Fibroblast of skin of right biceps (primary cell): ENCODE data around the gene ABLIM2.

Experiments used
- DNase-seq: peaks from one replicate; pipeline ENCODE4 v3.0.0-alpha.2; 2013

Gene ABLIM2

DNA sequence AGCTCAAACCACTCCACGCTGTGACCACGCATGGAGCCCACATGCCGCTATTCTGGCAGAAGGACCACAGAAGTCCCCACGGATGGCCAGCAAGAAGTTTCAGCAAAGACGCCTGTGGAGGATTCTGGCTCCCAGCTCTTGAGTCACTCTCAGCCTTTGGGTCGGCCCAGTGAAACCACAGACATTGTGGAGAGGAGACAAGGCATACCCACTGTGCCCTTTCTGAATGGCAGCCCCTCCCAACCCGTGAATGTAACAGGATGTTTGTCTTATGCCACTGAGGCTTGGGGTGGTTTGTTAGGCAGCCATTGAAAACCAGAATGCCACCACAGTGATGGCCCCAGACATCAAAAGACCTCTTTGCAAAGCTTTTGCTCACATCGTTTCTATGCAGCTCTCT, 42.7 kb downstream of the ABLIM2 start:
- no peak for DNase-seq

DNA sequence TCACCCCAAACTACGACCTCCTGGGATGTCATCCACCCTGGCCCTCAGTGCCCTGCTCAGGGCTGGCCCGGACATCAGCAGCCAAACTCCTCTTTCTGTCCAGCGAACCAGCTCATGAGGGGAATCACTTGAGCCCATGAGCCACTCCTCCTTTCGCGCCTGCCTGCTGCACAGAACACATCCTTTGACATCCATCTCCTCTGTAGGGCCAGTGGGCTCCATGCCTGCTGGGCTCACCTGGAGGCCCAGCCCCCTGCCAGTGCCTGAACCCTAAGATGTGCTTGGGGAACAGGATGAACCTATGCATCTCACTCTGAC, 43.5 kb downstream of the ABLIM2 start:
- DNase-seq, result no peak

GRCh38 chr4:8114456-8115202, 44.0 kb downstream of the ABLIM2 start:
- DNase-seq, result no peak

GRCh38 chr4:8113611-8114377, 44.8 kb downstream of the ABLIM2 start:
- DNase-seq, result no peak

- no peak for DNase-seq
Measured at GRCh38 chr4:8112672-8113071, 45.9 kb downstream of the ABLIM2 start.

GRCh38 chr4:8112036-8112576, 46.5 kb downstream of the ABLIM2 start:
- no peak for DNase-seq

- DNase-seq, result peak; percentile 22
Measured at GRCh38 chr4:8110071-8110986, 48.3 kb downstream of the ABLIM2 start.

- no peak for DNase-seq
Measured at GRCh38 chr4:8109406-8110065, 49.1 kb downstream of the ABLIM2 start.

DNA sequence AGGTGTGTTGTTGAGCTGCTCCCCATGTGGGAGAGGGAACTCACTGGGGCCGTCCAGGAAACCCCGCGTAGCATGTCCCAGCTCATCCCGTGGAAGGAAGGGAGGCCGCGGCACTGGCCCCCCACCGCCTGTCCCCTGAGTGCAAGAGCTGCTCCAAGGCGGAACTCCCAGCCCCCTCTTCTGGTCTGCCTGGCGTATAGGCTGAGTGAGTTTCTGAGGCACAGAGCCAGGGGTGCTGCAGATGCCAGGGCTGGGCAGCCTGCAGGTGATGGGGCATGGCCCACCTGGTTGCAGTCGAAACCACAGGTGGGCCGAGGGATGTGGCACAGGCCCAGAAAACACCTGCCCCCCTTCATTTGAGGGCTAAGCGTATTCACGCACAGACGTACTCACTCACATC, 49.6 kb downstream of the ABLIM2 start:
- DNase-seq, result no peak

GRCh38 chr4:8108261-8108660, 50.4 kb downstream of the ABLIM2 start:
- no peak for DNase-seq

DNA sequence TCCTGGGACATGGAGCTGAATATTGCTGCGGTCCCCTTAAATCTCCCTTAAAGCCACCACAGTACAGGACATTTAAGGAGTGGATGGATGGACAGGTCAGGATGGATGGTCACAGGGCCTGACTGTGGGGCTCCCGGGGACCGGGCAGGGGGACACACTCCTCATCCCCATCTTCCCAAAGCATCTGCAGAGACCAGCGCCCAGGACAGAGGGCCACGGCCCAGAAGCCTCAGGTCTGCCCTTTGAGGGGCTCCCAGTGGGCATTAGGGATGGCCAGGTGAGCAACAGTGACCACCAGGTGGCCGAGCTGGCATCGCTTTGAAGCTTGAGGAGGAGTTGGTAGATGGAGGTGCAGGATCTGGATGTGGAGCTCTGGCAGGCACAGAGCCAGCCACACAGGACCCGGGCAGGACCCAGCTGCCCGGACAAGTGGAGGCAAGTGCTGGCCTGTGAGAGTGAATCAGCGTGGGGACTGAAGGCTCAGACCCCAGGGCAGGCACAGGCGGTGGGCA, 51.4 kb downstream of the ABLIM2 start:
- DNase-seq, result no peak

DNA sequence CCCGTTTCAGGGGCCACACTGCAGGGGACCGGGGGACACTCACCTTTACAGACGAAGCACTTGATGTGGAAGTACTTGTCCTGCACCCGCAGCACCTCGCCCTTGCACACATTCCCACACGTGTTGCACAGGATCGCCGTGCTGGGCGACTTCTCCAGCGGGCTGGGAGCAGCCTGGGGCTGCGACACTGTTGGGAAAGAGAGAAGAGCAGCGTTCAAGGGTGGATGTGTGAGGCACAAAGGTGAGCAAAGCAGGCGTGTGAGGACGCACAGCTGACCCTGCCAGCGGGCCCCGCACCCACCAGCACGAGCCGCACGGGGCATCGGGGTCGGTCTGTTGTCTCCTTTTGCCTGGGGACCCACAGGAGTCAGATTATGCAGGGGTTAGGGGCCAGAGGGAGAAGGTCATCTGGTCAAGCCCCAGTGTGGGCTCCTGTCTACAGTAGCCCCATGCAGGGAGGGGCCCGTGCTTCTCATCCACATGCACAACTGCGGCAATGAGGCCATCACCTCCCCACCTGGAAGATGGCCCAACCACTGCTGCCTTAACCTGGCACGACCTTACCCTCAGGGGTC, 52.1 kb downstream of the ABLIM2 start:
- no peak for DNase-seq

DNA sequence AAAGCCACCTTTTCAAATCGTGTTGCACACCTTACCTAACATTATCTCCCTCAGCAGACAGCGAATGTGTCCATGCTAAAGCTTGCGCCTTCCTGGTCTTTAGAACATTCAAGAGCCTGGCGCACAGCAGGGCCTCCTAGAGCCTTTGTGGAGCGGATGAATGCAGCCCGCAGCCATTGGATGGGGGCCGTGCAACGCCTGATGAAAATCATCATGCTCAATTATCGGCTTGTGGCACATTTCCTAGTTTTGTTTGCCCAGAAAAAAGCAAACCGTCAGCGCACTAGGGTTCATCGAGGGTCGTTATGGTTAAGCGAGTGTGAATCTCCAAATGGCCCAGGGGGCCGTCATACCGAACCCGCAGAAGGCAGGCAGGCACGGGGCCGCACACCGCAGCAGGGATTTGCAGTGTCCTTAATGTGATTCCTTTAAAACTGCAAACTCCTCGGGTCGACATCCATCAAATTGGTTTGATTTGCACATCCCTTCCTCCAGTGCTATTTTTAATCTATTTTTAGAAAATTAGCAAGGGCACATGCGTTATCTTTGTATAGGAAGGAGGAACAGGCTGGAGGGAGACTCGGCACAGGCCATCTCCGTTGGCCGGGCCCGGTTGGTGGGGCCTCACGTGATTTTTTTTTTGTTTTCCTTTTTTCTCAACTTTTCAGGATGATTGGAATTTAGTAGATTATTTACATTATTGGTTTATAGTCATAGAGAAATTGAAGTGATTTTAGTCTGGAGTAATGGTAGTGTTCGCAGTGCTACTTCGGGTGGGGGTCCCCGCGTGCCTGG, 53.1 kb downstream of the ABLIM2 start:
- no peak for DNase-seq

DNA sequence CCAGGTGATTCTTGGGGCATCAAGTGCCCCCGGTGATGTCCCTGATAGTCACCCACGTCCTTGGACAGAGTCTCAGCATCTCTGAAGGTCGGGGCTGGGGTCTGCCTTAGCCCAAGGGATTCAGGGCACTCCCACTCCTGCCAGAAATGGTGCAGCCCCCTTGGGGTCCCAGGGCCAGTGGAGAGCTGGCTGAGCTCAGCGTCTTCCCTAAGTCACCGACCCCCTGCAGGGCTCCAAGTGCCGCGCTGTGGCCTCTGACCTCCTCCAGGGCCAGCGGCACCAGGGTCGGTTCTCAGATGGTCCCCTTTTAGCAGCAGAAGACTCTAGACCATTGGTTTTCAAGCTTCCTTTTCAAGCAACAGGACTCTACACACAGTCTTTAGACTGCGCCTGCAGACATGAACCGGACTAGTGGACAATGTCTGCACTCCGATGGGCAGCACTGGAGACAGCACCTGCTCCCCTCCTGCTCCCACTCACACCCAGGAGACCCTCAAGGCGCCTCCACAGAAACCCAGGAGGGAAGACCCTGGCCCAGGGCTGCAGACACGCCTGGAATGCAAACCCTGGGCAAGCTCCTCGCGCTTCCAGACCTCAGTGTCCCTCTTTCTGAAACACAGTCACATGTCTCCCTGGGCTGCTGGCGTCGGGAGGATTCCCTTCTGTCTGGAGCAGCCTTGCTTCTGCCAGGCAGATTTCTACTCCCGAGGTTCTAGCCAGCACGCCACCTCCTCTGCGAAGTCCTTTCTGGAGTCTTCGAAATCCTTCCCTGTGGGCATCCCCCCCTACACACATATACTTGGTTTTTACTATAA, 53.9 kb downstream of the ABLIM2 start:
- DNase-seq, result no peak

GRCh38 chr4:8103421-8104390, 54.9 kb downstream of the ABLIM2 start:
- DNase-seq, result no peak

DNA sequence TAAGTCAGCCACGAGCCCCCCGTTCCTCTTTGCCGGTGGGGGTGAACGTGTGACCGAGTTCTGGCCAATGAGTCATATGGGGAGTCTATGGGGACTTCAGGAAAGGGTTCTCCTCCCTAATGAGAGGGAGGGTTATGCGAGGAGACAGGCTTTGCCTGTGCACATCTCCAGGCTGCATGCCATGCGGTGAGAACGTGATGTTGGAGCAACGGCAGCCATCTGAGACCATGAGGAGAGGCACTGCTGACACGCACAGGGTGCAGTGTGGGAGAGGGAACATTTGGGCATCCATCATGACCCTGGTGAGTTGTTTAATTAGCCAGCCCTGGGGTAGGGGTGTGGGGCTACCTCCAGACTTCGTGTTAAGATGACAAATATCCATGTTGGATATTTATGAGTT, 55.8 kb downstream of the ABLIM2 start:
- no peak for DNase-seq

DNA sequence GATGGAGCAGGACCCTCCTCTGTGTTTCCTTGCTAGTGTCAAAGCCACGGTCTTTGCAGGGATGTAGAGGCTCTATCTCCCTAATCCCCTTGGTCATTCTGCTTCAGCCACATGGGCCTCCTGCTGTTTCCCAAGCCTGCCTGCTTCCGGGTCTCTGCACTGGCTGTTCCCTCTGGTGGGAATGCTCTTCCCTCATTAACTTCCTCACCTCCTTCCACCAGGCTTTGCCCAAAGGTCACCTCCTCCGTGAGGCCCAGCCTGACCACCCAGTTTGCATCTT, 56.6 kb downstream of the ABLIM2 start:
- no peak for DNase-seq

GRCh38 chr4:8101213-8102075, 57.2 kb downstream of the ABLIM2 start:
- peak; percentile 22 for DNase-seq
